Keratinocyte (primary cell): ENCODE data around the gene MAP4K2.

Source experiments
- EZH2 ChIP-seq: IDR thresholded peaks from one replicate; pipeline ENCODE4 v1.6.1; 2012; ENCODE audit warnings: inconsistent platforms, mild to moderate bottlenecking, low read length, moderate library complexity
- TF ChIP-seq, protein P1 (sequence below), 3 experiments: IDR thresholded peaks in 1 of 3; conservative IDR thresholded peaks in 1 of 3; optimal IDR thresholded peaks in 1 of 3; 2 replicates in 2 of 3; 3 replicates in 1 of 3; pipeline versions ENCODE3 to v1.5.1; 2011; ENCODE audit warnings: low read length in 3 of 3, mild to moderate bottlenecking in 3 of 3, moderate library complexity in 2 of 3, control low read depth in 1 of 3, inconsistent platforms in 1 of 3; ENCODE audit not compliant: insufficient read depth in 2 of 3; ENCODE audit errors: extremely low read depth in 1 of 3

DNA sequence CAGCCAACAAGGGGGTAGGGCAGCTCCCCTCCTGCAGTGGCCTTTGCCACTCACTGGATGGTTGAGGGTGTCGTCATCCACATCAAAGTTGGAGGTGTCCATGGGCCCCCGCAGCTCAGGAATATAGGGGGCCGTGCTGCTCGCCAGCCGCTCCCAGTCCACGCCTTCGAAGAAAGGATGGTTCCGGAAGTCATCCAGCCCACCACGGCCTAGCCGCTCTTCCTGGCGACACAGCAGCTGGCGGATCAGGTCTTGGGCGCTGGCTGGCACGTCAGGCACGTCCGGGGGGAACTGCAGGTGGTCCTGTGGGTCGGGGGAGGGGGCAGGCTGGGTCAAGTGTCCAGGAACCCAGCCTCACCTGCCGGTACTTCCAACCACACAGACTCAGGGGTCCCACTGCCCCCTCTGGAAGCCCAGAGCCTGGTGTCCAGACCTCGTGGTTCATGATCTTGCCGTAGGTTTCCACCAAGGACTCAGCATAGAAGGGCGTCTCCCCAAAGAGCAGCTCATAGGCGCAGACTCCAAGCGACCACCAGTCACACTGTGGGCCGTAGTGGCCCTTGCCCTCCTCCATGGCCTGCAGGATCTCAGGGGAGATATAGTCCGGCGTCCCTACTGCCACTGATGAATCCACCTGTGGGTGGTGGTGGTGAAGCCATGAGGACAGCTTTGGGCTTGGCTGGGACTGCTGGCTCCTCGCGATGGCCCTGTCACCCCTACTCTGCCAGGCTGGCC is 35.8 kb upstream of the MAP4K2 start:
- TF ChIP-seq, protein P1, sequence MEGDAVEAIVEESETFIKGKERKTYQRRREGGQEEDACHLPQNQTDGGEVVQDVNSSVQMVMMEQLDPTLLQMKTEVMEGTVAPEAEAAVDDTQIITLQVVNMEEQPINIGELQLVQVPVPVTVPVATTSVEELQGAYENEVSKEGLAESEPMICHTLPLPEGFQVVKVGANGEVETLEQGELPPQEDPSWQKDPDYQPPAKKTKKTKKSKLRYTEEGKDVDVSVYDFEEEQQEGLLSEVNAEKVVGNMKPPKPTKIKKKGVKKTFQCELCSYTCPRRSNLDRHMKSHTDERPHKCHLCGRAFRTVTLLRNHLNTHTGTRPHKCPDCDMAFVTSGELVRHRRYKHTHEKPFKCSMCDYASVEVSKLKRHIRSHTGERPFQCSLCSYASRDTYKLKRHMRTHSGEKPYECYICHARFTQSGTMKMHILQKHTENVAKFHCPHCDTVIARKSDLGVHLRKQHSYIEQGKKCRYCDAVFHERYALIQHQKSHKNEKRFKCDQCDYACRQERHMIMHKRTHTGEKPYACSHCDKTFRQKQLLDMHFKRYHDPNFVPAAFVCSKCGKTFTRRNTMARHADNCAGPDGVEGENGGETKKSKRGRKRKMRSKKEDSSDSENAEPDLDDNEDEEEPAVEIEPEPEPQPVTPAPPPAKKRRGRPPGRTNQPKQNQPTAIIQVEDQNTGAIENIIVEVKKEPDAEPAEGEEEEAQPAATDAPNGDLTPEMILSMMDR (optimal IDR thresholded peaks at IDR 0.05 in 1 of 3, IDR thresholded peaks at IDR 0.05 in 1 of 3, conservative IDR thresholded peaks at IDR 0.05 in 1 of 3; ENCODE audit: extremely low read depth in 1 of 3, insufficient read depth in 2 of 3, low read length in 3 of 3) = no peak
- TF ChIP-seq EZH2 = no peak
